Measurements from ENCODE around the gene RET. TPM values are rescaled to one million over a fixed set of nuclear protein-coding genes. Genes with fewer than 3 reads are reported as not detected.
A peak's percentile ranks its signal among the peaks of the same experiment; 100 is the strongest.

The RET gene
- total RNA-seq, result under 1 TPM; 0.13 to 0.41 (median 0.13) TPM

DNA sequence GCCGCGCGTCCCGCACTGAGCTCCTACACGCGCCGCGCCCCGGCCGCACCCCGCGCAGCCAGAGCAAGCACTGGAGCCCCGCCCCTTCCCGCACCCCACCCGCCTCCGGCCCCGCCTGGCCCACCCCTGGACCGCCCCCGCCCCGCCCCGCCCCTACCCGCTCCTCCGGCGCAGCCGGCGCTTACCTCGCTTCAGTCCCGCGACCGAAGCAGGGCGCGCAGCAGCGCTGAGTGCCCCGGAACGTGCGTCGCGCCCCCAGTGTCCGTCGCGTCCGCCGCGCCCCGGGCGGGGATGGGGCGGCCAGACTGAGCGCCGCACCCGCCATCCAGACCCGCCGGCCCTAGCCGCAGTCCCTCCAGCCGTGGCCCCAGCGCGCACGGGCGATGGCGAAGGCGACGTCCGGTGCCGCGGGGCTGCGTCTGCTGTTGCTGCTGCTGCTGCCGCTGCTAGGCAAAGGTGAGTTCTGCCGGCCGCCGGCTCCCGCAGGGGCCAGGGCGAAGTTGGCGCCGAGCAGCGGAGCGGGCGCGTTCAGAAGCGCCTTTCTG is at the start of gene RET:
Gene RET (plus strand): TSS at position 194 of the 545 bp plus-strand sequence. CDS start 190 bp downstream, at position 384.
- DNase-seq (no peak), ATAC-seq (peak; percentile 39 to 47)
- Mint-ChIP-seq H3K9me3 (no peaks in the 10 kb centered on the region), H3K36me3 (ENCODE audit: insufficient read depth) (no peaks in the 10 kb centered on the region), H3K27me3 (ENCODE audit: low read depth) (peaks cover 46% of the 10 kb centered on the region), H3K4me3 (peak within 1 kb of the TSS; percentile 53), H3K4me1 (ENCODE audit: low read depth) (peaks cover 8% of the 10 kb centered on the region)

DNA sequence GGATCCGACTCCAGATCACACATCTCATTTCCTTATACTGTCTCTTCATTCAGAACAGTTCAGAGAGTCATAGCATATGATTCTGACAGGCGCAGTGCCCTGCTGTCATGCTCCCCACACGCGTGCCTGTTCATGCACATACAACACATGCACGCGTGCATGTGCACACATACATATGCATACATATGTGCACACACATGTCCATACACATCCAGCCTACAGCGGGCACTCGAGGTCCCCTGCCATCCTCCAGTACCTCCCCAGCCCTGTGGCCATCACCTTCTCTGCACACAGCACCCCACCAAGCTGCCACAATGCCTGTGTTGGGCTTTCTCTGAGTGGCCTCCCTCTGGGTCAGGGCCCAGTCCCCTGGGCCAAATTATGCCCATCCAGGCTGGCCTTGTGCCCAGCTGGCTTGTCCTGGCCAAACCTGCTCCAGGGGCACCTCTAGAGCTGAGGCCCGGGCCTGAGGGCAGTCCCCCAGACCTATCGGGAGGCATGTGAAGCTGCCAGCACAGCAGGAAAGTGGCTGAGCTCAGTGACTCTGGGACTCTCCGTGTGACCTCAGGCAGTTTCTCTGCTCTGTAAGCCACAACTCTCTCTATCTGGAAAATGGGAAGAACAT is 49.4 kb upstream of the RET start:
- Mint-ChIP-seq H3K36me3 (ENCODE audit: insufficient read depth) (no peaks in the 10 kb centered on the region), H3K27me3 (ENCODE audit: low read depth) (peaks cover 5% of the 10 kb centered on the region), H3K4me3 (no peak overlapping the region), H3K9me3 (peaks cover 11% of the 10 kb centered on the region), H3K4me1 (ENCODE audit: low read depth) (no peaks in the 10 kb centered on the region)
- DNase-seq, result no peak
- ATAC-seq, result no peak

DNA sequence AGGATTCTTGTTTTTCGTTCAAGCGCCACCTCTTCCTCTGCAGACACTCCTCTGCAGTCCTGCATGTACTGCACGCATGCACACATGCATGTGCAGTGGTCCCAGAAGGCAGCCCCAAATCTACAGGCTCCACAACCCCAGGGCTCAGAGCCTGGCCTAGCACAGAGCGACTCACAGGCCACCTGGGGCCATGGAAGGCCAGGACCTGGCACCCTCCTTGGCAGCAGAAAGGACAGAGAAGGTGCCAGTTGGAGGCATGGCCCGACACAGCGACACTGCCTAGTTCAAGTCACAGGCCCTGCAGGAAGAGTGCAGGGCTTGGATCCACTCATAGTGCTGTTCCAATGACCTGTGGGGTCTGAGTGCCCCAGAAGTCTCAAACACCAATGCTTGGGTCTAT is 48.7 kb upstream of the RET start:
- DNase-seq (no peak), ATAC-seq (no peak)
- H3K27me3 Mint-ChIP-seq (ENCODE audit: low read depth), result peaks cover 5% of the 10 kb centered on the region
- H3K4me1 Mint-ChIP-seq (ENCODE audit: low read depth), result no peaks in the 10 kb centered on the region
- H3K9me3 Mint-ChIP-seq, result peaks cover 18% of the 10 kb centered on the region
- H3K4me3 Mint-ChIP-seq, result no peak overlapping the region
- H3K36me3 Mint-ChIP-seq (ENCODE audit: insufficient read depth), result no peaks in the 10 kb centered on the region

DNA sequence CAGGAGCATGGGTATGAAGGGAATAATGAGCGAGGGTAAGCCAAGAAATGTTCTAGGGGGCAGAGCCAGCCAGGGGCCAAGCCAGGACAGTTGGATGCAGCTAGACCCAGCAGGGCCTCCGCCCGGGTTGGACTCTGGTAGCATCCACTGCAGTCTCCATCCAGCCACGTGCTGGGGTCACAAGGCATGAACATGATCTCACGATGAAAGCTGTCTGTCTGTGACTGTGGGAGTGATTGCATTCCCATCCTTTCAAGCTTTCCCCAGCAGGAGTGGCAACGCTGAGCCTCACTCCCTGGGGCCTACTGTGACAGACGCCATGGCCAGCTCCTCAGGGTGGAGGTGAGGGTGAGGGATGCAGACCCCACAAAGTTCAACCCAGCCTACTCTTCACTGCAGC is 47.8 kb upstream of the RET start:
- Mint-ChIP-seq H3K4me3 (no peak overlapping the region), H3K9me3 (peaks cover 22% of the 10 kb centered on the region), H3K4me1 (ENCODE audit: low read depth) (no peaks in the 10 kb centered on the region), H3K36me3 (ENCODE audit: insufficient read depth) (no peaks in the 10 kb centered on the region), H3K27me3 (ENCODE audit: low read depth) (peaks cover 5% of the 10 kb centered on the region)
- no peak for ATAC-seq
- DNase-seq, result no peak

DNA sequence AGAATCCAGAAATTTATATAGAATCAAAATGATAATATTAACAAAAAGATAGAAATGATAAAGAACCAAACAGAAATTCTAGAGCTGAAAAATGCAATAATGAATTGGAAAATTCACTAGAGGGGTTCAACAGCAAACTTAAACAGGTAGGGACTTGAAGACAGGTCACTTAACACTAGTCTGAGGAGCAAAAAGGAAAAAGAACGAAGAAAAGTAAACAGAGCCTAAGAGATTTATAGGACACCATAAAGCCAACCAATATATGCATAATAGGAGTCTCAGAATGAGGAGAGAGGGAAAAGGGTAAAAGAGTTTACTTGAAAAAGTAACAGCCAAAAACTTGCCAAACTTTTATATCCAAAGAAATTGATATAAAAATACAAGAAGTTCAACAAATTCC is 44.3 kb upstream of the RET start:
- ATAC-seq (no peak), DNase-seq (no peak)
- peaks cover 27% of the 10 kb centered on the region for H3K9me3 Mint-ChIP-seq
- peaks cover 2% of the 10 kb centered on the region for H3K4me1 Mint-ChIP-seq (ENCODE audit: low read depth)
- H3K27me3 Mint-ChIP-seq (ENCODE audit: low read depth), result peaks cover 9% of the 10 kb centered on the region
- H3K4me3 Mint-ChIP-seq, result no peak overlapping the region
- H3K36me3 Mint-ChIP-seq (ENCODE audit: insufficient read depth), result no peaks in the 10 kb centered on the region

DNA sequence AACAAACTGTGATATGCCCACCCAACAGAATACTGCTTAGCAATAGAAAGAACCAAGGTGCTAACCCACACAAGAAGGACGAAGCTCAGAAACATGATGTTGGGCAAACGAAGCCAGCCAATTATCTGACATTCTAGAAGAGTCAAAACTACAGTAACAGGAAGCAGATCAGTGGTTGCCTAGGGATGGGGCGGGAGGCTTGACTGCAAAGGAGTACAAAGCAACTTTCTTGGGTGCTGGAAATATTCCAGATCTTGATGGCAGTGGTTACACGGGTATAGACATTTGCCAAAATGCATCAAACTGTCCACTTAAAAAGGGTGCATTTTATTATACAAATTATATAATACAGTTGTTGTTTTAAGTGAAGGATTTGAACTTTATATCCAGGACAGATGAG is 41.1 kb upstream of the RET start:
- Mint-ChIP-seq H3K9me3 (peaks cover 22% of the 10 kb centered on the region), H3K27me3 (ENCODE audit: low read depth) (peaks cover 6% of the 10 kb centered on the region), H3K36me3 (ENCODE audit: insufficient read depth) (no peaks in the 10 kb centered on the region), H3K4me1 (ENCODE audit: low read depth) (peaks cover 2% of the 10 kb centered on the region), H3K4me3 (no peak overlapping the region)
- ATAC-seq (no peak), DNase-seq (no peak)

DNA sequence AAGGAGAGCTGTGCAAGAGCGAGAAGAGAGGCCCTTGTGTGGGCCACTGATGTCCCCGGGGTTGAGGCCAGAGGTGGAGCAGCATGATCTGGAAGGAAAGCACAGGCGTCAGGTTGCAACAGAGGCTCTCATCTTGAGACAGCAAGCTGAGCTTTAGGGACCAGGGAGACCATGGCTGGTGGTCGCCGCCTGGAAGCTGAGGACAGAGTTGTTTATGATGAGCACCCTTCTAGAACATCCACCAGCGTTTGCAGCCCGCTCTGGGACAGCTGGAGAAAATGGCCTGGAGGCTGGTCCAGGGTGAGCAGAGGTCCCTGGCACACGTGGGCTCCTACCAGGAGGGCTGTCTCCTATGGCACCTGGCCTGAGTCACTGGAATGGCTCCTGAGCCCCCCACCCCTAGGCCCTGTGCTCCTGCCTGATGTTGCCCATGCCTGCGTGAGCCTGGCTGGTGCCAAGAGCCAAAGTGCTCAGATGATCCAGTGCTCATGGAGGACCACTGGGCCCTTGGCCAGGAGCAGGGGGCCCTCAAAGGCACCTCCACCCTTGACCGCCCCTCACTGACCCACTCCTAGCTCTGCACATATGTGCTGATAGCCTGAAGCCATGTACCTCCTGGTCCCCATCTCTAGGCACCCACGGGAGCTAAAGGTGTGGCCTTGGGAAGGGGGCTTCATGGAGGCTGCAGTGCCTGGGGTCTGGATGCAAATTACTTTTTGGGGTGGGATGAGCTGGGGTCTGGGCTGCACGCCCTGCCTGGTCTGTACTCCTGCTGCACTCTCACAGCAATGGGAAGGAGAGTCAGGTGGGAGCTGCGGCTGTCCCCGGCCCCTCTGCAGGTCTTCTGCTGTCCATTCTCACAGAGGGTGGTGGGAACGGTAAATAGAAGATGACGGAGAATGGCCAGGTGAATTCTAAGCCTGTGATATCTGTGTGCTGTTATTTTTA is 40.1 kb upstream of the RET start:
- ATAC-seq, result no peak
- H3K4me1 Mint-ChIP-seq (ENCODE audit: low read depth), result peaks cover 2% of the 10 kb centered on the region
- H3K27me3 Mint-ChIP-seq (ENCODE audit: low read depth), result peaks cover 6% of the 10 kb centered on the region
- H3K36me3 Mint-ChIP-seq (ENCODE audit: insufficient read depth), result no peaks in the 10 kb centered on the region
- no peak overlapping the region for H3K4me3 Mint-ChIP-seq
- DNase-seq, result no peak
- H3K9me3 Mint-ChIP-seq, result peaks cover 22% of the 10 kb centered on the region

DNA sequence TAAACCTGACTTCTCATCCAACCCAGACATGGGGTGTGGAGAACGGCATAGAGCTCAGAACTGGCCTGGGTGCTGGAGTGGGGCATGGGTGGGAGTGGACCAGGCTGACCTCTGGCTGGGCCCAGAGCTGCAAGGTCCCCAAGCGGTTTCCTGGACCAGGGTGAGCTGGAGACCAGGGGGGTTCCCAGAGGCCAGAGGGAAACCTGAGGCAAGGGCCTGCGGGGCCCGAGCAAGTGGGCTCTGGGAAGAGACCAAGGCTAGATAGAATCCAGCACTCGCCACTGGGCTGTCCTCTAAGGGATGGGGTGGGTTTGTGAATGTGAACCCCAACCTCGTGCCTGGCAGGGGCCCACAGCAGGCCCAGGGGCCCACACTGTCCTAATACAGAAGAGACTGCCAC is 39.4 kb upstream of the RET start:
- peaks cover 15% of the 10 kb centered on the region for H3K9me3 Mint-ChIP-seq
- ATAC-seq, result no peak
- H3K4me3 Mint-ChIP-seq, result no peak overlapping the region
- no peak for DNase-seq
- H3K4me1 Mint-ChIP-seq (ENCODE audit: low read depth), result peaks cover 2% of the 10 kb centered on the region
- peaks cover 6% of the 10 kb centered on the region for H3K27me3 Mint-ChIP-seq (ENCODE audit: low read depth)
- H3K36me3 Mint-ChIP-seq (ENCODE audit: insufficient read depth), result no peaks in the 10 kb centered on the region

DNA sequence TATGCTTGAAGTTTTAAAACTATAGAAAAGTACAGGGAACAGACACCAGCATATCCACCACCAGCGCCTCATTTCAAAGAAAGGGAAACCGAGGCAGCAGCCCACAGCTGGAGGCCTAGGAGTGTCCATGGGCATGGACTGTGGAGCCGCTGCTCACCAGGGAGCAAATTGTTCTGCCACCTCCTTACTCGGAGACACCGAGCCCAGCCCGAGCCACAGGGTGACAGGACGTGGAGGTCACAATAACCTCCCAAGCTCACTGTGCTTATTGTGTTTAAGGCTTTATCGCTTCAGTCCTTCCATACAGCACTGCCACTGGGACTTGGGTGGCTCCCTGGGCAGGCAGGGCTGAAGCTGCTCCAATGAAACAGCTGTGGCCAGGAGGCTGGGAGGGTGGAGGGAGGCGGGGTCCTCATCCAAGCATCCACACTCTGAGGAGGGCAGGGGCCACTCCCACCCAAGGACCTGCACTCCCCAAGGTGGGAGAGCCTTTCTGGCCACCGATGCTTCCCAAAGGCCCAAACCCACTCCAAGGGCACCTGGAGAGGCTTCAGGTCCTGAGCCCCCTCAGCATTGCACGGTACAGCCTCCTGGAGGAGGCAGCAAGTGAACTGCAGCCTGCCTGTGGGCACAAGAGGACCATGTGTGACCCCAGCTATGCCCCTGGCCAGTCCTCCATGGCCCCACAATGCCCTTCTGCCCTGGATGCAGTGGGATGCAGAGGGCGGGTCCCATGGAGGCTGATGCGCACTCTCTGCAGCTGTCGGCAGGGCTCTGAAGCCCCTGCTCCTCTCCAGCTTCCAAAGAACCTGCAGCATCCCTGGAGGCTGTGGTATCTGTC is 38.7 kb upstream of the RET start:
- Mint-ChIP-seq H3K27me3 (ENCODE audit: low read depth) (peaks cover 6% of the 10 kb centered on the region), H3K4me1 (ENCODE audit: low read depth) (peaks cover 2% of the 10 kb centered on the region), H3K9me3 (peaks cover 9% of the 10 kb centered on the region), H3K36me3 (ENCODE audit: insufficient read depth) (no peaks in the 10 kb centered on the region), H3K4me3 (no peak overlapping the region)
- ATAC-seq (no peak), DNase-seq (no peak)

DNA sequence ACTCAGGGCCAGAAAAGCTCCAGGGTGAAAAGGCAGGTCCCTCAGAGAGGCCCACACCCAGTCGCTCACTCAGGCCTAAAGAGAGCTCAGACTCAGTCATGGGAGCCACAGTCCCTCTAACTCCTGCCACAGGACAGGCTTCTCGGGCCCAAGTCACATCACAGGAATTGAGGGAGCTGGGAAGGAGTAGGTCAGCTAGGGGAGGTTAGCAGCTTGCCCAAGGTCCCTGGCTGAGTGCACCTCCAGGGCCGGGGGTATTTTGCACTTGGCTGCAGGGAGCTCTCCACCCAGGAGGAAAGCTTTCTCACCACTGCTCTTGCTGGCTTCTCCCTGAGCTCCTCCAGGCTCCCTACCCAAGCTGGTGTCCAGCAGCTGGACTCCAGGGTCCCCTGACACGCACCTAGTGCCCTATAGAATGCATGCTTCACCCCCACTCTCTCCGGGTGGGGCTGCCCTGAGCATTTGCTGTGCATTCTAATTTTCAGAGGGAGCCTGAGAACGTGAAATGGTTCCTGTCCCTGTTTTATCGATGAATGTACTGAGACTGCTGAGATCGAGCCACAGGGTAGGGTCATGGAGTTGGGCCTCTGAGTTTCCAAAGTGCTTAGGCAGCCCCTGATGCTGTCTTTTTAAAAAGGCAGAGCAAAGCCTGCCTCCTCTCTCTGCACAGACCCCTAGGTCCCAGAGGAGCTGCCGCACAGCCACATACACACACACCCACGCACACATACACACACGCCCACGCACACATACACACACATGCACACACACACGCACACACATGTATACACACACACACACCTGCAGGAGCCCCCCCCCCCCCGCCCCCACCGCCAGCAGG is 37.9 kb upstream of the RET start:
- ATAC-seq (no peak), DNase-seq (no peak)
- H3K9me3 Mint-ChIP-seq, result peaks cover 4% of the 10 kb centered on the region
- H3K27me3 Mint-ChIP-seq (ENCODE audit: low read depth), result peaks cover 6% of the 10 kb centered on the region
- peaks cover 2% of the 10 kb centered on the region for H3K4me1 Mint-ChIP-seq (ENCODE audit: low read depth)
- no peaks in the 10 kb centered on the region for H3K36me3 Mint-ChIP-seq (ENCODE audit: insufficient read depth)
- H3K4me3 Mint-ChIP-seq, result no peak overlapping the region

DNA sequence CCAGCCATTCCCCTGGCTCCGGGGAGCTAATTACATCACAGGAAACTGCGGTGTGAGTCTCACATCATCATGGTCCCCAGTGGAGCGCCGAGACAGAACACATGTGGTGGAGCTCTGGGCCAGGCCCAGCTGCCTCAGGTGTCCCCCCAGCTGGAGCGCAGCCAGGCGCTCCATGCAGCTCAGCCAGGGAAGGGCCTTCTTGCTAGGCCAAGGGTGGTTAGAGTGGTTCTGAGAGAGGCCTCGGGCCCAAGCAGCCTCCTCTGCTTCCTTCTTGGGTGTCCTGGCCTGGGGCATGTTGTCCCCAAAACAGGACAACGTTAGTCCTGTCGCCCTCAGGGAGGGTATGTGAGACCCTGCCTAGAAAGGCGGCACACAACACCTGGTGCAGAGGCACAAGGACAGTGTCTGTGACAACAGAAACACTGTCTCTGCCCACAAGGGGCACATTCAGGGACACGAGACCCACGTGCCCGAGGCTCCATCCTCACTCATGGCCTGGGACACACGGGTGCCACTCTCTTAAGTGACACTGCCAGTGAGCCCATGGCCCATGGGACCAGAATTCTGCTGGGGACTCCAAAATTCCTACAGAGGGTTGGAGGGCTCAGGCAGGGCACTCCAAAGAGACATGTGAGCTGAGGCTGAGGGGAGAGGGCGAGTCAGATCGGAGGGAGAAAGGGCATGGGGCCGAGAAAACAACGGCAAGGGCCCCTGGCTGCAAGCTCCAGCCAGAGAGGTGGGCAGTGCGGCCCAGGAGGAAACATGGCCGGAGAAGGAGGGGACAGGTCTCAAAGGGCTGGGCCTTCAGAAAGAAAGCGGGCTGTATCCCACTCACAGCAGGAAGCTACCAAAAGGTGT is 37.0 kb upstream of the RET start:
- ATAC-seq (no peak), DNase-seq (no peak)

DNA sequence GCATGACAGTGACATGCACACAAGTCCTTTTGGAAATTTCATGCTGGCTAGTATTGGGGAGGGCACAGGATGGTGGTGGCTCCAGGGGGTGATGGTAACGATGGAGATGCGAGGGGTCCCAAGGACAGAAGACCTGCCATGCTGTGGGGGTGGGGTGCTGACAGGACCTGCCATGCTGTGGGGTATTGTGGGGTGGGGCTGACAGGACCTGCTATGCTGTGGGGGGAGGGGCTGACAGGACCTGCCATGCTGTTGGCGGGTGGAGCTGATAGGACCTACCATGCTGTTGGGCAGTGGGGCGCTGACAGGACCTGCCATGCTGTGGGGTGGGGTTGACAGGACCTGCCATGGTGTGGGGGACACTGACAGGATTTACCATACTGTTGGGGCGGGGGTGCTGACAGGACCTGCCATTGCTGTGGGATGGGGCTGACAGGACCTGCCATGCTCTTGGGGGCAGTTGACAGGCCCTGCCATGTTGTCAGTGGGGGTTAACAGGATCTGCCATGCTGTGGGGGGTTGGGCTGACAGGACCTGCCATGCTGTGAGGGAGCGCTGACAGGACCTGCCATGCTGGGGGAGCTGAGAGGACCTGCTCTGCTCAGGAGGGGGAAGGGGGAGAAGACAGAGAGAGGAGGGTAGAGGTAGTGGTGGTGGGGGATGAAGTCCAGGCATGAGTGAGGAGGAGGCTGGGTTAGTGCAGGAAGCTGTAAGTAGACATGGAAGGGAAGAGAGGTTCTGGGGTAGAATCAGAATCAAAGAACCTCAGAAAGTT is 36.2 kb upstream of the RET start:
- Mint-ChIP-seq H3K9me3 (no peaks in the 10 kb centered on the region), H3K4me1 (ENCODE audit: low read depth) (peaks cover 2% of the 10 kb centered on the region), H3K27me3 (ENCODE audit: low read depth) (no peaks in the 10 kb centered on the region), H3K36me3 (ENCODE audit: insufficient read depth) (no peaks in the 10 kb centered on the region), H3K4me3 (no peak overlapping the region)
- ATAC-seq, result no peak
- no peak for DNase-seq

More for the DNA sequence above, 37.0 kb upstream of the RET start:
- Mint-ChIP-seq H3K4me3 (no peak overlapping the region), H3K4me1 (ENCODE audit: low read depth) (peaks cover 2% of the 10 kb centered on the region), H3K27me3 (ENCODE audit: low read depth) (peaks cover 1% of the 10 kb centered on the region), H3K36me3 (ENCODE audit: insufficient read depth) (no peaks in the 10 kb centered on the region), H3K9me3 (no peaks in the 10 kb centered on the region)

Data from activated T-cell treated with anti-CD3 and anti-CD28 coated beads, Interleukin-2, amount 50 U/mL, for 4 hours (primary cell).